Left ventricle myocardium inferior (tissue), 1 donor: Measurements from ENCODE around the gene KIF24. TPM values are rescaled to one million over a fixed set of nuclear protein-coding genes. Genes with fewer than 3 reads are reported as not detected.
A peak's percentile ranks its signal among the peaks of the same experiment; 100 is the strongest.
"Not testable (repeated sequence)": the region's sequence is repeated elsewhere in the genome, so short reads cannot be mapped to it uniquely, and the experiment has no call there.

ENCODE experiments used
- DNase-seq: peaks from one replicate; pipeline ENCODE4 v3.0.0-alpha.2; 2020
- H3K27ac ChIP-seq: fragments of 200-600 bp; replicated peaks from 2 replicates; pipeline ENCODE4 v1.8.0; 2021
- H3K27me3 ChIP-seq: fragments of 200-600 bp; 2 replicates; pipeline ENCODE4 v1.8.0; 2021; ENCODE audit warnings: low read depth
- H3K36me3 ChIP-seq: fragments of 200-600 bp; 2 replicates; pipeline ENCODE4 v1.8.0; 2021
- H3K4me1 ChIP-seq: fragments of 200-600 bp; 2 replicates; pipeline ENCODE4 v1.8.0; 2021
- H3K4me3 ChIP-seq: fragments of 200-600 bp; 2 replicates; pipeline ENCODE4 v1.8.0; 2021; ENCODE audit warnings: mild to moderate bottlenecking, moderate library complexity
- H3K9me3 ChIP-seq: fragments of 200-600 bp; replicated peaks from 2 replicates; pipeline ENCODE4 v1.8.0; 2021
- CTCF ChIP-seq: fragments of 200-600 bp; IDR thresholded peaks from 2 replicates; pipeline ENCODE4 v1.8.0; 2021; ENCODE audit warnings: antibody characterized with exemption, mild to moderate bottlenecking, borderline replicate concordance
- intact Hi-C: fragments of 100-400 bp; cut with micrococcal nuclease; formaldehyde crosslinking; loops from one replicate; pipeline ENCODE4 v1.11.0; 2022
- total RNA-seq: library from RNA; stranded (reverse); fragmentation: NEBNext Ultra II Directional; extraction: Animal tissue kit (Norgen Biotek cat#: 25700); gene quantifications from one replicate; pipeline ENCODE4 v1.2.1, GENCODE V29; 2021
- donor health status: DM: no; HTN: yes; CAD: no; lungs with severe emphysema.

The KIF24 gene
- total RNA-seq, 1 donor from 2014 or later = 0.63 TPM

- Histone ChIP-seq H3K27ac (no peak overlapping the region), H3K9me3 (no peaks in the 10 kb centered on the region), H3K36me3 (peaks cover 14% of the 10 kb centered on the region), H3K4me3 (no peak overlapping the region), H3K27me3 (peaks cover 5% of the 10 kb centered on the region), H3K4me1 (peaks cover 33% of the 10 kb centered on the region)
- intact Hi-C loops = no loop called here
- DNase-seq = no peak
- TF ChIP-seq CTCF = no peak
Measured at GRCh38 chr9:34366365-34366764, 37.3 kb upstream of the KIF24 start.

DNA sequence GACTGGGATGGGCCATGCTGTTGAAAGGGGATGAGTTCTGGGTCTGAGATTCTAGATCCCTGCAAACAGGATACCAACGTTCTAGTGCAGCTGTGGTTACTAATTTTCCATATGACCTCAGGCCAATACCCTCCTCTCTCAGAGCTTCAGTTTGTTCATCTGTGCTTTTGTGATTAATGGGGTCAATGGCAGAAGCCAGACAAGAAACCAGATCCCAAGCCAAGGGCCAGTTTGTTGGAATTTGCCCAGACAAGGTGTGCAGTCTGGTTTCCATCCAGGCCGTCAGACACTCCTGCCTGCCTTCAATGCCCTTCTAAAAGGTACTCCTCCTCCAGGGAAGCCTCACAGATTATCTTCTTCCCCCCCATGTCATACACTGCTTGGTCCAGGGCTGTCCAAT lies 36.2 kb upstream of the KIF24 start:
- Histone ChIP-seq H3K4me1 (peaks cover 27% of the 10 kb centered on the region), H3K9me3 (no peaks in the 10 kb centered on the region), H3K36me3 (peaks cover 3% of the 10 kb centered on the region), H3K4me3 (no peak overlapping the region), H3K27me3 (no peaks in the 10 kb centered on the region), H3K27ac (no peak overlapping the region)
- intact Hi-C loops = no loop called here
- DNase-seq = no peak
- no peak for TF ChIP-seq CTCF

- Histone ChIP-seq H3K36me3 (peaks cover 3% of the 10 kb centered on the region), H3K27ac (peak overlapping the region; percentile 74), H3K4me3 (peak overlapping the region; percentile 24), H3K4me1 (peaks cover 27% of the 10 kb centered on the region), H3K9me3 (no peaks in the 10 kb centered on the region), H3K27me3 (no peaks in the 10 kb centered on the region)
- no peak for TF ChIP-seq CTCF
- intact Hi-C loops = no loop called here
- peak; percentile 49 for DNase-seq
Measured at GRCh38 chr9:34363619-34364351, 34.7 kb upstream of the KIF24 start.

DNA sequence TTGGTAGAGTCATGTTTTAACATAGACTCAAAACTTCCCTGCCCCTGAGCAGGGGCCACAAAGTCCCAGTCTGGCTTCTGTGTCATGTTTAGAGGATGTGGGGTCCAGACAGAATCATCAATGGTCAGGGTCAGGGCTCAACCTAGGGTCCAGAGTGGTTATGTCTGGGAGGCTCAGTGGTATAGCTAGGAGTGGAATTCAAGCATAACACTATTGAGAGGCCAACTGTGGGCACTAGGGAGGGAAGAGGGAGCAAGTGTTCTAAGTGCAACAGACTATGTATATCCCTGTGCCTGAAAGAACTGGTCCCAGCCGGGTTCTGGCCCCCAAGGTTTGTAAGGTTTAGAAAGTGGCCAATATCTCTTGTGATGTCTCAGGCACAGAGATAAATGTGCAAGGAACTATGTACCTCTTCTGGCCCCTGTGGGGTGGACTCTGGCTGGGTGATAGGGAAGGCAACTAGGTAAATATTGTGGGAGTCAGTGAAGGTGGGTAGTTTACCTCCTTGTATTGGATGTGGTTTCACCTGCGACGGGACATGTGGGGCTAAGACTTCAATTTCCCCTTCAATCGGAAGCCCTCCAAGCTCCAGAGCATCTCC lies 33.6 kb upstream of the KIF24 start:
- intact Hi-C loops = no loop called here
- H3K27me3 ChIP-seq = no peaks in the 10 kb centered on the region
- DNase-seq = no peak

DNA sequence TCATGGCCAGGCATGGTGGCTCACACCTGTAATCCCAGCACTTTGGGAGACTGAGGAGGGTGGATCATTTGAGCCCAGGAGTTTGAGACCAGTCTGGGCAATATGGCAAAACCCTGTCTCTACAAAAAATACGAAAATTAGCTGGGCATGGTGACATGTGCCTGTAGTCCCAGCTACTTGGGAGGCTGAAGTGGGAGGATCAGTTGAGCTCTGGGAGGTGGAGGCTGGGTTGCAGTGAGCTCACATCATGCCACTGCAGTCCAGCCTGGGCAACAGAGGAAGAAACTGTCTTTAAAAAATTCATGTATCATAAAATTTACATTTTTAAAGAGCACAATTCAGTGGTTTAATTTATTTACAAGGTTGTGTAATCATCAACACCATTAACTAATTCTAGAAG lies 23.9 kb upstream of the KIF24 start:
- H3K36me3 ChIP-seq, H3K27me3 ChIP-seq, DNase-seq, H3K4me1 ChIP-seq, H3K27ac ChIP-seq, H3K4me3 ChIP-seq, intact Hi-C loops: not testable (repeated sequence)
- peaks cover 25% of the 10 kb centered on the region for H3K9me3 ChIP-seq

More for the DNA sequence above, 33.6 kb upstream of the KIF24 start:
- Histone ChIP-seq H3K36me3 (no peaks in the 10 kb centered on the region), H3K9me3 (peaks cover 6% of the 10 kb centered on the region), H3K4me1 (peaks cover 27% of the 10 kb centered on the region), H3K27ac (peak overlapping the region; percentile 74), H3K4me3 (no peak overlapping the region)
- no peak for TF ChIP-seq CTCF

- H3K36me3 ChIP-seq, H3K4me1 ChIP-seq, H3K4me3 ChIP-seq, DNase-seq, H3K27ac ChIP-seq, intact Hi-C loops, H3K27me3 ChIP-seq: not testable (repeated sequence)
- peaks cover 17% of the 10 kb centered on the region for H3K9me3 ChIP-seq
Measured at GRCh38 chr9:34352122-34352652, 23.1 kb upstream of the KIF24 start.
